BE2C (cell line): Measurements from ENCODE around the gene EVL.
A peak's percentile ranks its signal among the peaks of the same experiment; 100 is the strongest.

Source experiments
- DNase-seq: peaks from one replicate; pipeline ENCODE4 v3.0.0-alpha.2; 2020
- H3K27me3 ChIP-seq: fragments of 250-450 bp; sonication (Bioruptor Pico); 2 replicates; pipeline ENCODE4 v1.5.1; 2020; ENCODE audit warnings: mild to moderate bottlenecking
- H3K36me3 ChIP-seq: fragments of 250-450 bp; sonication (Bioruptor Pico); 2 replicates; pipeline ENCODE4 v1.5.1; 2020; ENCODE audit warnings: mild to moderate bottlenecking
- H3K4me1 ChIP-seq: fragments of 250-450 bp; sonication (Bioruptor Pico); 2 replicates; pipeline ENCODE4 v1.5.1; 2020
- H3K4me3 ChIP-seq: 2 replicates; pipeline ENCODE4 v1.5.1; 2011; ENCODE audit warnings: low read depth, low read length
- H3K9me3 ChIP-seq: fragments of 250-450 bp; sonication (Bioruptor Pico); 2 replicates; pipeline ENCODE4 v1.5.1; 2020
- TF ChIP-seq, protein P1 (sequence below): IDR thresholded peaks from 2 replicates; pipeline ENCODE4 v1.5.1; 2012; ENCODE audit warnings: mild to moderate bottlenecking, low read depth, low read length

The EVL gene

DNA sequence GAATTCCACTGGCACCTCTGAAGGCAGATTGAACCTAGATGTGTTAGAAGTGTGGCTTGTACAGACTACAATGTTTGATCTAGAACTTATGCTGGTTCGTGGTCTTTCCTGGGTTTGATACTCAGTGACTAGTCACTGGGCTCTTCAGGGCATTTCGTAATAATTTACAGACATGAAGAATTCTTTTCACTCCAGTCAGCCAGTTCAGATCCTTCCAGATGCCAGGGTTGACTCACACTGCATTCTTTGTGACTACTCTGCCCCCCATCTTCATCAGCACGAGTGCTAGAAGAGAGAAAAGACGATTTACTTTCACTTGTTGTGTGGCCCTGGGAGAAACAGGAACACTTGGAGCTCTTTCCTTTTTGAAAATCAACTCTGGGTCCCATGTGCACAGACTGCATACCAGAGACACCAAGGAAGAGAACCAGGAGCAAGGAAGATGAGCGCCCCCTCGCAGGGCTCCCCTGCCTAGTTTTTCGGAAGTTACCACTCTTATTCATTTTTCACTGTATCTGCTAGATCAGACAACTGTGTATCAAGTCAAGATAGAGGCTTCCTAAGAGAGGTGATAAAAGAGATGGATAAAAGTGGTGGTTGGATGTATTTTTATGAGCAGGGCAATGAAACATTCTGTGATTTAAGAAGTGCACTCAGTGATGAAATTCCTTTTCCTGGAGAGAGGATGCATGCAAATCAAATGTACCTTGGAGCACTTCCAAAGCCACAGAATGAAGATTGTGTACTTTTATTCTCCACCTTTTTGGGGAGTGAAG, 33.5 kb upstream of the EVL start:
- Histone ChIP-seq H3K9me3 (no peaks in the 10 kb centered on the region), H3K4me1 (peaks cover 2% of the 10 kb centered on the region), H3K27me3 (no peaks in the 10 kb centered on the region), H3K36me3 (no peaks in the 10 kb centered on the region), H3K4me3 (no peak overlapping the region)
- no peak for DNase-seq
- TF ChIP-seq, protein P1, sequence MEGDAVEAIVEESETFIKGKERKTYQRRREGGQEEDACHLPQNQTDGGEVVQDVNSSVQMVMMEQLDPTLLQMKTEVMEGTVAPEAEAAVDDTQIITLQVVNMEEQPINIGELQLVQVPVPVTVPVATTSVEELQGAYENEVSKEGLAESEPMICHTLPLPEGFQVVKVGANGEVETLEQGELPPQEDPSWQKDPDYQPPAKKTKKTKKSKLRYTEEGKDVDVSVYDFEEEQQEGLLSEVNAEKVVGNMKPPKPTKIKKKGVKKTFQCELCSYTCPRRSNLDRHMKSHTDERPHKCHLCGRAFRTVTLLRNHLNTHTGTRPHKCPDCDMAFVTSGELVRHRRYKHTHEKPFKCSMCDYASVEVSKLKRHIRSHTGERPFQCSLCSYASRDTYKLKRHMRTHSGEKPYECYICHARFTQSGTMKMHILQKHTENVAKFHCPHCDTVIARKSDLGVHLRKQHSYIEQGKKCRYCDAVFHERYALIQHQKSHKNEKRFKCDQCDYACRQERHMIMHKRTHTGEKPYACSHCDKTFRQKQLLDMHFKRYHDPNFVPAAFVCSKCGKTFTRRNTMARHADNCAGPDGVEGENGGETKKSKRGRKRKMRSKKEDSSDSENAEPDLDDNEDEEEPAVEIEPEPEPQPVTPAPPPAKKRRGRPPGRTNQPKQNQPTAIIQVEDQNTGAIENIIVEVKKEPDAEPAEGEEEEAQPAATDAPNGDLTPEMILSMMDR, result no peak

DNA sequence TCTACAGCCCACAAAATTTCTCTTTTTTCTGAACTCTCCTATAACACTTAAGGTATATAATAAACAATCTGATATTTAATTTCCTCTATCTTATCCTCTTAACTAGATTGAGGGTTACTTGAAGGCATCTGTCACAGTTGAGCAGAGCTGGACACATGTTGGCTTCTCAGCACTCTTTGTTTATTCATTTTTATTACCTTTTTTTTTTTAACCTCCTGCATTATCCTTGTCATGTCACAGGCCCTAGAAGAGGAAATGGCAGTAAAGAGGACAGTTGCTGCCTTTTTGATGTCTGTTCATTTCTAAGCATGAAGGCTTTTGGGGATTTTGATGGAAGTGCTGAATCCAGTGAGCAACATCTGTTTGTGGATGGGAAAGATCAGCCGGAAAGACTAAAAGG, 32.5 kb upstream of the EVL start:
- peaks cover 13% of the 10 kb centered on the region for H3K4me1 ChIP-seq

DNA sequence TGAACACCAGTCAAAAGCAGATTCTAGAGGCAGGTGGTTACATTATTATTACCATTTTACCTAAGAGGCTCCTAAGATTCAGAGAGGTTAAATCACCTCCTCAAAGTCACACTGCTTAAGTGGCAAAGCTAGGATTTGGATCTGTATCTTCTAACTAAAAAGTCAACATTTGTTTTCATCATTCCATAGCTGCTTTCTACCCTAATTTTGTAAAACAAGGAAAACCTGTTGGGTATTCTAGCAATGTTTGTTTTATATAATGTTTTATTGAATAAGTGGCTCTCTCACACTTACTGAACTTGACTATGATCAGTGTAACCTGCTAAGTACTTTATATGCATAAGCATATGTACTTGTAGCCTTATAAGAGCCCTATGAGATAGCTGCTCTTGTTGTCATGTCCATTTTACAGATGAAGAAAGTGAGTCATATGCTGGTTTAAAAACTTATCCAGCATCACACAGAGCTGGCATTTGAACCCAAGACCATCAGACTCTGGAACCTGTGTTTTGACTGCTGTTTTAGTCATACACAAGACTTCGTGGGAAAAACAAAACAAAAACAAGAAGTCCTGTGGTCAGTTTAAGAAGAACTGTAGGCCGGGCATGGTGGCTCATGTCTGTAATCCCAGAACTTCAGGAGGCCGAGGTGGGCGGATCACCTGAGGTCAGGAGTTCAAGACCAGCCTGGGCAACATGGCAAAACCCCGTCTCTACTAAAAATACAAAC, 31.7 kb upstream of the EVL start:
- TF ChIP-seq, protein P1, result no peak
- no peak for DNase-seq
- H3K9me3 ChIP-seq, result no peaks in the 10 kb centered on the region
- H3K36me3 ChIP-seq, result no peaks in the 10 kb centered on the region
- no peak overlapping the region for H3K4me3 ChIP-seq
- H3K4me1 ChIP-seq, result peaks cover 18% of the 10 kb centered on the region
- no peaks in the 10 kb centered on the region for H3K27me3 ChIP-seq

More for the DNA sequence above, 32.5 kb upstream of the EVL start:
- no peak overlapping the region for H3K4me3 ChIP-seq
- no peak for DNase-seq
- TF ChIP-seq, protein P1, result no peak
- no peaks in the 10 kb centered on the region for H3K27me3 ChIP-seq
- H3K36me3 ChIP-seq, result no peaks in the 10 kb centered on the region
- H3K9me3 ChIP-seq, result no peaks in the 10 kb centered on the region

GRCh38 chr14:100034468-100034867, 30.8 kb upstream of the EVL start:
- DNase-seq, result no peak
- Histone ChIP-seq H3K4me3 (no peak overlapping the region), H3K36me3 (no peaks in the 10 kb centered on the region), H3K9me3 (no peaks in the 10 kb centered on the region), H3K27me3 (no peaks in the 10 kb centered on the region), H3K4me1 (peaks cover 18% of the 10 kb centered on the region)
- TF ChIP-seq, protein P1, result no peak

- TF ChIP-seq, protein P1, result no peak
- Histone ChIP-seq H3K4me1 (peaks cover 18% of the 10 kb centered on the region), H3K4me3 (no peak overlapping the region), H3K27me3 (no peaks in the 10 kb centered on the region), H3K9me3 (no peaks in the 10 kb centered on the region), H3K36me3 (no peaks in the 10 kb centered on the region)
- no peak for DNase-seq
These were observed 30.2 kb upstream of the EVL start for GRCh38 chr14:100034961-100035500.

GRCh38 chr14:100035700-100036099, 29.5 kb upstream of the EVL start:
- DNase-seq, result no peak
- Histone ChIP-seq H3K9me3 (no peaks in the 10 kb centered on the region), H3K27me3 (no peaks in the 10 kb centered on the region), H3K4me3 (no peak overlapping the region), H3K36me3 (no peaks in the 10 kb centered on the region), H3K4me1 (peaks cover 18% of the 10 kb centered on the region)
- TF ChIP-seq, protein P1, result peak; percentile 18
